Activated T-helper 2 cell treated with anti-CD3 and anti-CD28 coated beads, Interferon-gamma antibody, Interleukin-2, Interleukin-4, amounts not matched to agents 10 μg/mL and 5 μg/mL and 100 μg/mL, durations not matched to agents 14 hours and 24 hours and 36 hours (primary cell): ENCODE results near the gene SCARF2. TPM values are rescaled to one million over a fixed set of nuclear protein-coding genes. Genes with fewer than 3 reads are reported as not detected.
"Not testable (repeated sequence)": the region's sequence is repeated elsewhere in the genome, so short reads cannot be mapped to it uniquely, and the experiment has no call there.

Experiments
- DNase-seq: peaks from one replicate; pipeline ENCODE4 v3.0.0; 2021; ENCODE audit warnings: low spot score
- H3K27ac Mint-ChIP-seq: one replicate; pipeline ENCODE4 v1.8.0; 2021; ENCODE audit warnings: mixed read lengths
- H3K27me3 Mint-ChIP-seq: one replicate; pipeline ENCODE4 v1.8.0; 2021; ENCODE audit warnings: low read depth, mixed read lengths
- H3K36me3 Mint-ChIP-seq: one replicate; pipeline ENCODE4 v1.8.0; 2021; ENCODE audit warnings: low read depth, mixed read lengths
- H3K4me1 Mint-ChIP-seq: one replicate; pipeline ENCODE4 v1.8.0; 2021; ENCODE audit warnings: low read depth, mixed read lengths
- H3K4me3 Mint-ChIP-seq: one replicate; pipeline ENCODE4 v1.8.0; 2021; ENCODE audit warnings: low read depth, mild to moderate bottlenecking, moderate library complexity, mixed read lengths
- H3K9me3 Mint-ChIP-seq: one replicate; pipeline ENCODE4 v1.8.0; 2021; ENCODE audit warnings: mixed read lengths
- intact Hi-C: fragments of 100-400 bp; cut with micrococcal nuclease; formaldehyde crosslinking; loops from one replicate; pipeline ENCODE4 v1.15.1; 2023
- total RNA-seq: library from RNA; stranded (reverse); gene quantifications from 2 replicates; pipeline ENCODE4 v1.2.3, GENCODE V29; 2022

SCARF2 gene
- total RNA-seq, 1 donor from 2014 or later = 0.62 TPM

DNA sequence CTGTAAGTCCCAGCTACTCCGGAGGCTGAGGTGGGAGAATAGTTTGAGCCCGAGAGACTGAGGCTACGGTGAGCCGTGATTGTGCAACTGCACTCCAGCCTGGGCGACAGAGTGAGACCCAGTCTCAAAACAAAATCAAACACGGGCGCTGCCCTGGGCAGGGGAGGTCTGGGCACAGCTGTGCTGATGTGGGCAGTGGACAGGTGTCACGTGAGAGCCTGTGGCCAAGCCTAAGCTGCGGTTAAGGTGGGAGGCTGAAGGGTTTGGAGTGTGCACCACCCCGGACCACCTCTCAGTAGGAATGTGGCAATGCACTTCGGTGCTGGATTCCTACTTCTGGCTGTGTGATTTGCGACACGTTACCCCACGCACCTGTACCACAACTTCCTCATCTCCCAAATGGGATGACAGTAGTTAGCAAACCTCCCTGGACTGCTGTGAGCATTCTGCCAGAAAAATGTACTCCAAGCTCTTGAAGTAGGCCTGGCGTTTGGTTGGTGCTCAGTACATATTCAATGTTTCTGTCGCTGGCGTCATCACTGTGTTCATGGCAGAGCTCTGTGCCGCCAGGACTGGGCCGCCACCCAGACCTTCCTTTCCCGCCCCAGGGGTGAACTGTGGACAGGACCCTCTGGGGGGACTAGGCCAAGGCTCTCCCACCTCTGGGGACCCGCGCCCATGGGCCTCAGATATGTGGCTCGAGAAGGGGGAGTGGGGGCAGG lies 44.5 kb downstream of the SCARF2 start:
- peak overlapping the region; percentile 86 for H3K4me3 Mint-ChIP-seq
- H3K27ac Mint-ChIP-seq = peak overlapping the region; percentile 87
- peaks cover 19% of the 10 kb centered on the region for H3K4me1 Mint-ChIP-seq
- no peaks in the 10 kb centered on the region for H3K9me3 Mint-ChIP-seq
- no peaks in the 10 kb centered on the region for H3K27me3 Mint-ChIP-seq
- H3K36me3 Mint-ChIP-seq = peaks cover 9% of the 10 kb centered on the region
- intact Hi-C loops = no loop called here
- no peak for DNase-seq

DNA sequence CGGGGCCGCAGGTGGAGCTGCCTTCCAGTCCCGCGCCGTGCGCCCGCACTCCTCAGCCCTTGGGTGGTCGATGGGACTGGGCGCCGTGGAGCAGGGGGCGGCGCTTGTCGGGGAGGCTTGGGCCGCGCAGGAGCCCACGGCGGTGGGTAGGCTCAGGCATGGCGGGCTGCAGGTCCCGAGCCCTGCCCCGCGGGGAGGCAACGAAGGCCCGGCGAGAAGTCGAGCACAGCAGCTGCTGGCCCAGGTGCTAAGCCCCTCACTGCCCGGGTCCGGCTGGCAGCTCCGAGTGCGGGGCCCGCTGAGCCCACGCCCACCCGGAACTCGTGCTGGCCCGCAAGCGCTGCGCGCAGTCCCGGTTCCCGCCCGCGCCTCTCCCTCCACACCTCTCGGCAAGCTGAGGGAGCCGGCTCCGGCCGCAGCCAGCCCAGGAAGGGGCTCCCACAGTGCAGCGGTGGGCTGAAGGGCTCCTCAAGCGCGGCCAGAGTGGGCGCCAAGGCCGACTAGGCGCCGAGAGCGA lies 45.2 kb downstream of the SCARF2 start:
- H3K27me3 Mint-ChIP-seq, intact Hi-C loops, H3K27ac Mint-ChIP-seq, DNase-seq, H3K4me3 Mint-ChIP-seq, H3K9me3 Mint-ChIP-seq, H3K36me3 Mint-ChIP-seq: not testable (repeated sequence)
- H3K4me1 Mint-ChIP-seq = peaks cover 19% of the 10 kb centered on the region

DNA sequence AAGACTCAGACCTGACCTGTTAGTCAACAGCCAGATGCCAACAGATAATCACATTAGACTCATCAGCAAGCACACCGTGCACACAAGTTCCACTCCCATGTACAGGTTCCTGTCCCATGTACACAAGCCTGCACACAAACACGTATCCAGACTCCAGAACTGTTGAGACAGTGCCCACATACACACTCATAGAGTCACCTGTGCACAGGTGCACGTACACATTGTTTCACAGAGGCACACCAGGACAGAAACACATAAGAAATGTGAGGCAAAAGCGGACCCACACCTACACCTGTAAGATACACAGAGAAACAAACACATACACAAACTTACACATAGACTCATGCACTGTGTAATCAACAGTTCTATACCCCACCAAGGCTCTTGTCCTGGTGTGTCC lies 46.4 kb downstream of the SCARF2 start:
- peaks cover 9% of the 10 kb centered on the region for H3K27me3 Mint-ChIP-seq
- no peak for DNase-seq
- H3K27ac Mint-ChIP-seq = no peak overlapping the region
- H3K9me3 Mint-ChIP-seq = no peaks in the 10 kb centered on the region
- H3K4me3 Mint-ChIP-seq = no peak overlapping the region
- H3K36me3 Mint-ChIP-seq = no peaks in the 10 kb centered on the region
- intact Hi-C loops = no loop called here
- peaks cover 18% of the 10 kb centered on the region for H3K4me1 Mint-ChIP-seq

DNA sequence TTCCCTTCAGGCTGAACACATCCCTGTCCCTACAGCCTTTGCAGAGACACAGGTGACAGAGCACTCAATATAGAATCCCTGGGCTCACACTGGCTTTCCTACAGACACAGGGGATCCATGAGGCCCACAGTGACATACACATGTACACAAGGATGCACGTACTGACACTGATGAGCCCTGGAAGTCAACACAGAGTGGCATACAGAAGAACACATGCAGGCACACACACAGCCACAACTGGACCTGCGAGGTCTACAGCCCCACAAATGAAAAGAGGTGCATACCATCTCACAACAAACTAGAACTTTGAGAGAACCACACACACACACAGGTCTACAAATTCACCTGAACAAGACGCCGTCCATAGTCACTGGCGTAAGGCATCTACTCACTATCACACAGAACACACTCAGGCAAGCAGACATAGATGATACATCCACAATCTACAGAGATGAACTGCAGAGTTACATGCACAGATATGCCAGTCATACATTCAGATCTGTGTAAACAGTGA lies 47.2 kb downstream of the SCARF2 start:
- no peak for DNase-seq
- intact Hi-C loops = no loop called here
- peaks cover 9% of the 10 kb centered on the region for H3K27me3 Mint-ChIP-seq

DNA sequence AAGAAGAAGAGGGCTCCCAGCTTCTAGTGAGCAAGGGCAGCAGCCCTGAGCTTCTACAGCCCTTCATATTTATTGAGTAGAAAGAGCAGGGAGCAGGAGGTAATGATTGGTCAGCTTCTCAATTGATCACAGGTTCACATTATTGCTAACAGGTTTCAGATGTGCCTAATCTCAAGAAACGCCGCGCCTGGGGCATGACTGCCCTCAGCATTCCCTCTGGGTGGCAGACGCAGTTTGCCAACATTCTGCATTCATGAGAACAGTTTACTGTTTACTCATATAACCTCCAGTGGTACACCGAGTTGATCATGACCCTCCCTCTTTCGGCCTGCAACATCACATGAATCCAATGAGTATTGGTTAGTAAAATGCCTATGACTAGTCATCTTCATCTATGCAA lies 48.3 kb downstream of the SCARF2 start:
- H3K36me3 Mint-ChIP-seq = no peaks in the 10 kb centered on the region
- H3K9me3 Mint-ChIP-seq = no peaks in the 10 kb centered on the region
- no peak for DNase-seq
- H3K27me3 Mint-ChIP-seq = peaks cover 11% of the 10 kb centered on the region
- no peak overlapping the region for H3K4me3 Mint-ChIP-seq
- H3K4me1 Mint-ChIP-seq = peaks cover 7% of the 10 kb centered on the region
- no peak overlapping the region for H3K27ac Mint-ChIP-seq
- intact Hi-C loops = no loop called here

More for the DNA sequence above, 47.2 kb downstream of the SCARF2 start:
- H3K27ac Mint-ChIP-seq = no peak overlapping the region
- H3K4me3 Mint-ChIP-seq = no peak overlapping the region
- peaks cover 13% of the 10 kb centered on the region for H3K4me1 Mint-ChIP-seq
- no peaks in the 10 kb centered on the region for H3K9me3 Mint-ChIP-seq
- H3K36me3 Mint-ChIP-seq = no peaks in the 10 kb centered on the region

DNA sequence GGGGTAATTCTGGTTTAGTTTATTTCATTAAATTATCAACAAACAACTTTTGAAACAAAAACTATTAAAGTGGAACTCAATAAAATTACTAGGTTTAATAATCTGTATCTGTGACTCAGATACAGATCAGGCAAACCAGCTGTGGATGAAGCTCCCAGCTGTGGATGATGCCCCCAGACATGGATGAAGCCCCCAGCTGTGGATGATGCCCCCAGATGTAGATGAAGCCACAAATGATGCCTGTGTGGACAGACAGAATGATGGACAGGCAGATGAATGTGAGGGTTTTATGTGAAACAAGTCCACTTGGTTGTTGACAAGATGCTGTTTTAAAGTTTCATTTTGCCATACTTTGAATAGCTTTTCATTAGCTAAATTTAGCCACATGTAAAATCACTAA lies 49.4 kb downstream of the SCARF2 start:
- intact Hi-C loops = no loop called here
- H3K27ac Mint-ChIP-seq = no peak overlapping the region
- no peaks in the 10 kb centered on the region for H3K4me1 Mint-ChIP-seq
- DNase-seq = no peak
- H3K9me3 Mint-ChIP-seq = no peaks in the 10 kb centered on the region
- peaks cover 16% of the 10 kb centered on the region for H3K27me3 Mint-ChIP-seq
- H3K4me3 Mint-ChIP-seq = no peak overlapping the region
- H3K36me3 Mint-ChIP-seq = no peaks in the 10 kb centered on the region

DNA sequence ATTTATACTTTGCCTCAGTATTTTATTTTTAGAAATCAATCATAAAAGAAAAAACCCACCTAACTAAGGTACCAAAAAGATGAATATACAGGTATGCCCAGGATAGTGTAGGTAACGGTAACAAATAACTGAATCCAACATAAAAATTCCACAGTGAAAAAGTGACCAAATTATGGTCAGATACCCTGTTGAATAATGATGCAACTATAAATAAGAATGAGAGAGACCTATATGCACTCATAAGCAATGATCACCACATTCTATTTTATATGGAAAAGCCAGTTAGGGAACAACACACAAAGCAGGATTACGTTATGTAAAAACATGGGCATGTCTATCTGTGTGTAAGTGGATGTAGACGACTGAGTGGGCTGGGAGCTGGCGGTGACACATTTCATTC lies 50.7 kb downstream of the SCARF2 start:
- no peaks in the 10 kb centered on the region for H3K4me1 Mint-ChIP-seq
- no peaks in the 10 kb centered on the region for H3K36me3 Mint-ChIP-seq
- H3K4me3 Mint-ChIP-seq = no peak overlapping the region
- no peaks in the 10 kb centered on the region for H3K9me3 Mint-ChIP-seq
- H3K27ac Mint-ChIP-seq = no peak overlapping the region
- intact Hi-C loops = no loop called here
- H3K27me3 Mint-ChIP-seq = peaks cover 22% of the 10 kb centered on the region
- no peak for DNase-seq

DNA sequence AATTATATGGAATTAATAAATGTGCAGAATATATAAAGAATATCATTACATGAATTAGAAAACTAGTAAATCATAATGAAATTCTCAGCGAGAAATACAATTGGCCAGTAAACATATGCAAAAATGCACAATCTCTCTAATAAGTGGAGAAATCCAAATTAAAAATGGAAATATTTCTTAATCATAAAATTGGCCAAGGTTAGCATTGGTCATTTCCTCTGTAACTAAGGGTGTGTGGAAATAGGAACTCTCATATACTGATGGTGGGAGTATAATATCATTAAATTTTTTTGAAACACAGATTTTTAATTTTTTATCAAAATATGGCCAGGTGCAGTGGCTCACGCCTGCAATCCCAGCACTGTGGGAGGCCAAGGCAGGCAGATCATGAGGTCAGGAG lies 51.3 kb downstream of the SCARF2 start:
- Mint-ChIP-seq H3K9me3 (no peaks in the 10 kb centered on the region), H3K4me1 (no peaks in the 10 kb centered on the region), H3K4me3 (no peak overlapping the region), H3K27ac (no peak overlapping the region), H3K27me3 (peaks cover 25% of the 10 kb centered on the region), H3K36me3 (no peaks in the 10 kb centered on the region)
- DNase-seq = no peak
- intact Hi-C loops = no loop called here

DNA sequence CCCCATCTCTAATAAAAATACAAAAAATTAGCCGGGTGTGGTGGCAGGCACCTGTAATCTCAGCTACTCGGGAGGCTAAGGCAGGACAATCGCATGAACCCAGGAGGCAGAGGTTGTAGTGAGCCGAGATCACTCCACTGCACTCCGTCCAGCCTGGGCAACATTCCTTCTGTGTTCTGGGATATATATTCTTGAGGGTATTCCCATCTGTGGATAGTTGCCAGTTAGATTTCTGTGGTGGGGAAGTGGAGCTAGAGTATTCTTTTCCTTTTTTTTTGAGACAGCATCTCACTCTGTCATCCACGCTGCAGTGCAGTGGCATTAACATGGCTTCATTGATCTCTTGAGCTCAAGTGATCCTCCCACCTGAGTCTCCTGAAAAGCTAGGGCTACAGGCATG lies 52.8 kb downstream of the SCARF2 start:
- no peak overlapping the region for H3K27ac Mint-ChIP-seq
- H3K27me3 Mint-ChIP-seq = peaks cover 30% of the 10 kb centered on the region
- H3K4me1 Mint-ChIP-seq = no peaks in the 10 kb centered on the region
- H3K4me3 Mint-ChIP-seq = no peak overlapping the region
- no peak for DNase-seq
- no peaks in the 10 kb centered on the region for H3K9me3 Mint-ChIP-seq
- intact Hi-C loops = no loop called here
- H3K36me3 Mint-ChIP-seq = no peaks in the 10 kb centered on the region

DNA sequence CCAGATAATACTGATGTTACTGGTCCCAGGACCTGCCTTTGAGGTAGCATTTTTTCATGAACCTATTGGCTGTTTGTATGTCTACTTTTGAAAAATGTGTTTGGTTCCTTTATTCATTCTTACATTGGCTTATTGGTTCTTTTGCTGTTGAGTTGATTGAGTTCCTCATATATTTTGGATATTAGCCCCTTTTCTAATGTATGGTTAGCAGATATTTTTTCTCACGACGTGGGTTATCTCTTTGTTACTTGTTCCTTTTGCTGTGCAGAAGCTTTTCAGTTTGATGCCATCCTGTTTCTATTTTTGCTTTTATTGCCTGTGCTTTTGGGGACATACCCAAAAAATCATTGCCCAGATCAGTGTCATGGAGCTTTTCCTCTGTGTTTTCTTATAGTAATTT lies 53.5 kb downstream of the SCARF2 start:
- DNase-seq = no peak
- Mint-ChIP-seq H3K4me3 (no peak overlapping the region), H3K36me3 (no peaks in the 10 kb centered on the region), H3K27ac (no peak overlapping the region), H3K9me3 (no peaks in the 10 kb centered on the region), H3K27me3 (peaks cover 30% of the 10 kb centered on the region), H3K4me1 (no peaks in the 10 kb centered on the region)
- intact Hi-C loops = no loop called here

DNA sequence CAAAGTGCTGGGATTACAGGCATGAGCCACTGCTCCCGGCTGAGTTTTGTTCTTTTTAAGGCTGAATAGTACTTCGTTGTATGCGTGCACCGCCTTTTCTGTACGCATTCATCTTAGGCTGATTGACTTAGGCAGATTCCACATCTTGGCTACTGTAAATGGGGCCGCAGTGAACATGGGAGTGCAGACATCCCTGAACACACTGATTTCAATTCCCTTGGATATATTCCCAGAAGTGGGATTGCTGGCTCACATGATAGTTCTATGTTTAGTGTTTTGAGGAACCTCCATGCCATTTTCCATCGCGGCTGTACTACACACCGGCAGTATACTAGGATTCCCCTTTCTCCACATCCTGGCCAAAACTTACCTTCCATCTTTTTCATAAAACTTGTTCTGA lies 54.1 kb downstream of the SCARF2 start:
- Mint-ChIP-seq H3K4me3 (no peak overlapping the region), H3K27ac (no peak overlapping the region), H3K4me1 (no peaks in the 10 kb centered on the region), H3K27me3 (peaks cover 30% of the 10 kb centered on the region), H3K9me3 (no peaks in the 10 kb centered on the region), H3K36me3 (no peaks in the 10 kb centered on the region)
- DNase-seq = no peak
- intact Hi-C loops = no loop called here

DNA sequence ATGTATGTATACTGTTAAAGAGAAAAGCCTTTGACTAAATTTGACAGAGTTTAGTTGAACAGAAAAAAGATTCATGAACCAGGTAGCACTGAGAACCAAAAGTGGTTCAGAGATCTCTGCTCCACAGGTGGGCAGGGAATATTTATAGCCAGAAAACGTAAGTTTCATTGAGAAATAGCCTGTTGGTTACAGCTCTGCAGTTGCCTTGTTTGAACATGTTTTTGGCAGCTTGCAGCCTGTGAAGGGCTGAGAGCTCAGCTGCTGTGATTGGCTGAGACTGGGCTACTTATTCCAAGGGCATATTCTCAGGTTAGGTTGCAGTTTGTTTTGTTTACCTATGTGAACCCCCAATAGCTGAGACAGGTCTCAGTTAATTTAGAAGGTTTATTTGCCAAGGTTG lies 57.1 kb downstream of the SCARF2 start:
- intact Hi-C loops = no loop called here
- no peak for DNase-seq
- Mint-ChIP-seq H3K27me3 (peaks cover 21% of the 10 kb centered on the region), H3K9me3 (no peaks in the 10 kb centered on the region), H3K4me1 (no peaks in the 10 kb centered on the region), H3K4me3 (no peak overlapping the region), H3K27ac (no peak overlapping the region), H3K36me3 (no peaks in the 10 kb centered on the region)

DNA sequence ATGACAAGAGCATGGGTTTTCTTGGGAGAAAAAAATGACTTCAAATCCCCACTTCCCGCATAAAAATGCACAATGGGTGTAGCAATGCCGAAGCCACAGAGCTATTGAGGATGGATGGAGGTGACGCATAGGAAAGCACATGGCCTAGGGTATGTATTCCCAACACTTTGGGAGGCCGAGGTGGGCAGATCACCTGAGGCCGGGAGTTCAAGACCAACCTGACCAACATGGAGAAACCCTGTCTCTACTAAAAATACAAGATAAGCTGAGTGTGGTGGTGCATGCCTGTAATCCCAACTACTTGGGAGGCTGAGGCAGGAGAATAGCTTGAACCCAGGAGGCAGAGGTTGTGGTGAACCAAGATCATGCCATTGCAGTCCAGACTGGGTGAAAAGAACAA lies 58.9 kb downstream of the SCARF2 start:
- H3K9me3 Mint-ChIP-seq, DNase-seq, intact Hi-C loops, H3K4me3 Mint-ChIP-seq, H3K4me1 Mint-ChIP-seq, H3K36me3 Mint-ChIP-seq, H3K27ac Mint-ChIP-seq: not testable (repeated sequence)
- H3K27me3 Mint-ChIP-seq = peaks cover 20% of the 10 kb centered on the region
